Activated T-helper 1 cell treated with Interleukin-2 at 50 U/mL for 16 hours (primary cell): ENCODE measurements around the gene FOXN4.
"Not testable (repeated sequence)": the region's sequence is repeated elsewhere in the genome, so short reads cannot be mapped to it uniquely, and the experiment has no call there.

ENCODE experiments used
- DNase-seq: peaks from one replicate; pipeline ENCODE4 v3.0.0-alpha.2; 2020; ENCODE audit warnings: low read depth

Gene FOXN4

GRCh38 chr12:109308534-109309380 is at the start of gene FOXN4:
Gene FOXN4, minus strand, starts transcription at chr12:109309284. Its CDS starts 963 bp downstream, at chr12:109308321.
- DNase-seq: no peak

GRCh38 chr12:109358154-109358869 is 49.2 kb upstream of the FOXN4 start:
- DNase-seq: no peak

- no peak for DNase-seq
Observed at GRCh38 chr12:109357032-109357431, 47.9 kb upstream of the FOXN4 start.

GRCh38 chr12:109356577-109356976 is 47.5 kb upstream of the FOXN4 start:
- no peak for DNase-seq

GRCh38 chr12:109352184-109352583 is 43.1 kb upstream of the FOXN4 start:
- DNase-seq: no peak

- no peak for DNase-seq
Observed at GRCh38 chr12:109347589-109347988, 38.5 kb upstream of the FOXN4 start, which contains the start of gene MYO1H. Gene MYO1H, plus strand, starts transcription at chr12:109347900. Its CDS starts 61 bp downstream, at chr12:109347961.

GRCh38 chr12:109346920-109347319 is 37.8 kb upstream of the FOXN4 start:
- DNase-seq: no peak

GRCh38 chr12:109345428-109345827 is 36.3 kb upstream of the FOXN4 start:
- DNase-seq: no peak

- DNase-seq: no peak
Observed at GRCh38 chr12:109343677-109344076, 34.6 kb upstream of the FOXN4 start.

- no peak for DNase-seq
Observed at GRCh38 chr12:109336593-109336992, 27.5 kb upstream of the FOXN4 start.

- DNase-seq: no peak
Observed at GRCh38 chr12:109334887-109335286, 25.8 kb upstream of the FOXN4 start.

- no peak for DNase-seq
Observed at GRCh38 chr12:109331301-109331952, 22.3 kb upstream of the FOXN4 start.

GRCh38 chr12:109330282-109331230 is 21.5 kb upstream of the FOXN4 start:
- DNase-seq: no peak

GRCh38 chr12:109329686-109330085 is 20.6 kb upstream of the FOXN4 start:
- no peak for DNase-seq

GRCh38 chr12:109329003-109329402 is 19.9 kb upstream of the FOXN4 start:
- DNase-seq: no peak

GRCh38 chr12:109321294-109321693 is 12.2 kb upstream of the FOXN4 start:
- DNase-seq: not testable (repeated sequence)

- DNase-seq: no peak
Observed at GRCh38 chr12:109310247-109311125, 1.4 kb upstream of the FOXN4 start.

- DNase-seq: no peak
Observed at GRCh38 chr12:109309381-109310246, 530 bp upstream of the FOXN4 start.

- DNase-seq: no peak
Observed at GRCh38 chr12:109307051-109307450, 2.0 kb downstream of the FOXN4 start.
